Neural progenitor cell (in vitro differentiated cells): ENCODE data around the gene MFAP4. TPM values are rescaled to one million over a fixed set of nuclear protein-coding genes. Genes with fewer than 3 reads are reported as not detected.

Experiments
- DNase-seq: peaks from one replicate; pipeline ENCODE4 v3.0.0-alpha.2; 2016; ENCODE audit warnings: low spot score
- H2AFZ ChIP-seq: fragments of 200-600 bp; sonication (generic); replicated peaks from 2 replicates; pipeline ENCODE4 v1.6.1; 2016; ENCODE audit warnings: antibody characterized with exemption
- H3F3A ChIP-seq: fragments of 200-600 bp; sonication (generic); 2 replicates; pipeline ENCODE4 v1.6.1; 2016; ENCODE audit warnings: antibody characterized with exemption, low read depth
- H3K27ac ChIP-seq: fragments of 200-600 bp; sonication (generic); 2 replicates; pipeline ENCODE4 v1.5.1; 2016; ENCODE audit warnings: mild to moderate bottlenecking
- H3K27me3 ChIP-seq: fragments of 200-600 bp; sonication (generic); 2 replicates; pipeline ENCODE4 v1.6.1; 2016; ENCODE audit warnings: mild to moderate bottlenecking, moderate library complexity
- H3K36me3 ChIP-seq: fragments of 200-600 bp; sonication (generic); 2 replicates; pipeline ENCODE4 v1.5.1; 2016
- H3K4me1 ChIP-seq: fragments of 200-600 bp; sonication (generic); 2 replicates; pipeline ENCODE4 v1.6.1; 2016; ENCODE audit warnings: mixed run types
- H3K4me2 ChIP-seq: fragments of 200-600 bp; sonication (generic); 2 replicates; pipeline ENCODE4 v1.6.1; 2016
- H3K4me3 ChIP-seq: fragments of 200-600 bp; sonication (generic); 2 replicates; pipeline ENCODE4 v1.5.1; 2016
- H3K79me2 ChIP-seq: fragments of 200-600 bp; sonication (generic); 2 replicates; pipeline ENCODE4 v1.6.1; 2016; ENCODE audit warnings: low read depth
- H3K9ac ChIP-seq: fragments of 200-600 bp; sonication (generic); 2 replicates; pipeline ENCODE4 v1.6.1; 2016
- H3K9me3 ChIP-seq: fragments of 200-600 bp; sonication (generic); 2 replicates; pipeline ENCODE4 v1.5.1; 2016; ENCODE audit warnings: low read depth
- H4K20me1 ChIP-seq: fragments of 200-600 bp; sonication (generic); 2 replicates; pipeline ENCODE4 v1.6.1; 2016; ENCODE audit warnings: low read depth
- H3K27ac Mint-ChIP-seq: 3 replicates; pipeline ENCODE4 v1.8.0; 2021; ENCODE audit warnings: mixed read lengths
- H3K27me3 Mint-ChIP-seq: 2 replicates; pipeline ENCODE4 v1.8.0; 2022; ENCODE audit warnings: low read depth, mild to moderate bottlenecking, inconsistent platforms, moderate library complexity, mixed read lengths; ENCODE audit not compliant: insufficient read depth
- H3K36me3 Mint-ChIP-seq: 3 replicates; pipeline ENCODE4 v1.8.0; 2021; ENCODE audit warnings: mixed read lengths
- H3K4me1 Mint-ChIP-seq: 3 replicates; pipeline ENCODE4 v1.8.0; 2021; ENCODE audit warnings: mixed read lengths
- H3K4me3 Mint-ChIP-seq: 3 replicates; pipeline ENCODE4 v1.8.0; 2021; ENCODE audit warnings: mild to moderate bottlenecking, moderate library complexity, mixed read lengths
- H3K9me3 Mint-ChIP-seq: 3 replicates; pipeline ENCODE4 v1.8.0; 2020; ENCODE audit warnings: mixed read lengths
- CTCF ChIP-seq: fragments of 200-600 bp; sonication (generic); IDR thresholded peaks from 2 replicates; pipeline ENCODE4 v1.5.1; 2017; ENCODE audit warnings: antibody characterized with exemption, mild to moderate bottlenecking
- EZH2 ChIP-seq: fragments of 200-600 bp; sonication (generic); IDR thresholded peaks from 2 replicates; pipeline ENCODE4 v1.6.1; 2017; ENCODE audit warnings: antibody characterized with exemption, mild to moderate bottlenecking, moderate library complexity
- EZH2phosphoT487 ChIP-seq: fragments of 200-600 bp; sonication (generic); IDR thresholded peaks from 2 replicates; pipeline ENCODE4 v1.6.1; 2017; ENCODE audit warnings: antibody characterized with exemption
- total RNA-seq: library from RNA; depleted of rRNA; stranded (reverse); fragments of >200 nt; gene quantifications from 2 replicates; pipeline ENCODE4 v1.2.3, GENCODE V29; 2015; ENCODE audit warnings: low replicate concordance

The MFAP4 gene
- total RNA-seq, 1 donor from 2014 or later = not detected

- H2AFZ ChIP-seq = no peak overlapping the region
- Mint-ChIP-seq H3K27ac (peak overlapping the region; percentile 35), H3K27me3 (peaks cover 2% of the 10 kb centered on the region), H3K9me3 (no peaks in the 10 kb centered on the region), H3K4me3 (no peak overlapping the region), H3K4me1 (peaks cover 17% of the 10 kb centered on the region), H3K36me3 (peaks cover 5% of the 10 kb centered on the region)
- no peaks in the 10 kb centered on the region for H4K20me1 ChIP-seq
- H3K4me1 ChIP-seq = peaks cover 4% of the 10 kb centered on the region
- no peaks in the 10 kb centered on the region for H3K79me2 ChIP-seq
- H3K27ac ChIP-seq = no peak overlapping the region
- H3K9me3 ChIP-seq = no peaks in the 10 kb centered on the region
- peaks cover 1% of the 10 kb centered on the region for H3F3A ChIP-seq
- no peak overlapping the region for H3K4me3 ChIP-seq
- H3K27me3 ChIP-seq = no peaks in the 10 kb centered on the region
- no peak for TF ChIP-seq CTCF
- no peak overlapping the region for H3K4me2 ChIP-seq
- no peak for DNase-seq
- H3K36me3 ChIP-seq = no peaks in the 10 kb centered on the region
- H3K9ac ChIP-seq = no peak overlapping the region
These were observed 40.4 kb downstream of the MFAP4 start for GRCh38 chr17:19346351-19347255.

GRCh38 chr17:19345486-19346350 is 41.3 kb downstream of the MFAP4 start:
- H3K27me3 ChIP-seq = no peaks in the 10 kb centered on the region
- peaks cover 5% of the 10 kb centered on the region for H3K36me3 Mint-ChIP-seq
- no peak overlapping the region for H3K9ac ChIP-seq
- H3K79me2 ChIP-seq = no peaks in the 10 kb centered on the region
- H3F3A ChIP-seq = peaks cover 4% of the 10 kb centered on the region
- no peaks in the 10 kb centered on the region for H3K9me3 Mint-ChIP-seq
- no peak overlapping the region for H3K4me3 Mint-ChIP-seq
- TF ChIP-seq CTCF = no peak
- TF ChIP-seq EZH2 = no peak
- no peak for TF ChIP-seq EZH2phosphoT487
- no peaks in the 10 kb centered on the region for H4K20me1 ChIP-seq
- peak overlapping the region; percentile 66 for H3K27ac Mint-ChIP-seq
- H3K4me2 ChIP-seq = no peak overlapping the region
- H3K4me3 ChIP-seq = no peak overlapping the region
- no peaks in the 10 kb centered on the region for H3K36me3 ChIP-seq
- H3K4me1 ChIP-seq = peaks cover 6% of the 10 kb centered on the region
- no peak overlapping the region for H3K27ac ChIP-seq
- no peaks in the 10 kb centered on the region for H3K9me3 ChIP-seq
- no peak overlapping the region for H2AFZ ChIP-seq
- H3K4me1 Mint-ChIP-seq = peaks cover 22% of the 10 kb centered on the region
- DNase-seq = no peak
- H3K27me3 Mint-ChIP-seq = peaks cover 3% of the 10 kb centered on the region

DNA sequence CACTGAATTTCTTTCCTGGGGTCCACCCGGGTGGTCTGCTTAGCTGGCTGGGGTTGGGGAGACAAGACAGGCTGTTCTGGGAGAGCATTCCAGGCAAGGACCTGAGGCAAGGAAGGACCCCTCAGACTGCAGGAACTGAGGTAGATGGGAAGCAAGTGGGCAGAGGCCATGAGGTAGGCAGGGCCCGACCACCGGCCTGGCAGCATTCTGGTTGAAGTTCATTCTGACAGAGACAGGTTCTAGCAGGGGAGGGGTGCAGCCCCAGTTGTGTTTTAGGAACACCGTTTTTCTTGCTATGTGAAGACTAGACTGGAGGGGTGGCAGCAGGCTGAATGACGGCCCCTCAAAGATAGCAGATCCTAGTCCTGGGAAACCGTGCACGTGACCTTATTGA is 41.9 kb downstream of the MFAP4 start:
- H3K4me2 ChIP-seq = no peak overlapping the region
- peaks cover 22% of the 10 kb centered on the region for H3K4me1 Mint-ChIP-seq
- TF ChIP-seq CTCF = no peak
- no peak for TF ChIP-seq EZH2phosphoT487
- no peak for TF ChIP-seq EZH2
- no peak overlapping the region for H3K27ac Mint-ChIP-seq
- H3K27me3 Mint-ChIP-seq = peaks cover 3% of the 10 kb centered on the region
- H3F3A ChIP-seq = peaks cover 4% of the 10 kb centered on the region
- no peak for DNase-seq
- no peak overlapping the region for H3K9ac ChIP-seq
- H3K36me3 ChIP-seq = no peaks in the 10 kb centered on the region
- H3K27ac ChIP-seq = no peak overlapping the region
- no peak overlapping the region for H3K4me3 Mint-ChIP-seq
- no peak overlapping the region for H3K4me3 ChIP-seq
- H3K9me3 Mint-ChIP-seq = no peaks in the 10 kb centered on the region
- no peaks in the 10 kb centered on the region for H4K20me1 ChIP-seq
- no peaks in the 10 kb centered on the region for H3K27me3 ChIP-seq
- peaks cover 3% of the 10 kb centered on the region for H3K36me3 Mint-ChIP-seq
- H3K4me1 ChIP-seq = peaks cover 6% of the 10 kb centered on the region
- no peaks in the 10 kb centered on the region for H3K79me2 ChIP-seq
- H2AFZ ChIP-seq = no peak overlapping the region
- no peaks in the 10 kb centered on the region for H3K9me3 ChIP-seq
